ENCODE data around the gene UTP25. TPM values are rescaled to one million over a fixed set of nuclear protein-coding genes. Genes with fewer than 3 reads are reported as not detected.
"Not testable (repeated sequence)": the region's sequence is repeated elsewhere in the genome, so short reads cannot be mapped to it uniquely, and the experiment has no call there.

Gene UTP25
- total RNA-seq, 1 experiment from 2014 or later = 4.8 TPM

- peaks cover 17% of the 10 kb centered on the region; the same call in 1 of the 2 replicates for H3K9me3 Mint-ChIP-seq
- no peak overlapping the region for H3K4me3 Mint-ChIP-seq
- no peaks in the 10 kb centered on the region for H3K27me3 Mint-ChIP-seq (ENCODE audit: low read depth)
- CTCF ChIA-PET = interaction anchor here (2.3 kb wide), 2 partner anchors 12 to 40 kb away, joined by 15 to 20 read pairs; no protein-coding TSS in a partner anchor
- TF ChIP-seq FOXK1 (CRISPR knock-in tag; IDR thresholded peaks at IDR 0.05) = no peak
- no peak for TF ChIP-seq NR3C1 (CRISPR knock-in tag; conservative IDR thresholded peaks at IDR 0.05; ENCODE audit: low read depth)
- no peak for TF ChIP-seq USF2 (CRISPR knock-in tag; IDR thresholded peaks at IDR 0.05)
- no peak for TF ChIP-seq ZBTB21 (CRISPR knock-in tag; IDR thresholded peaks at IDR 0.05; ENCODE audit: borderline replicate concordance)
- TF ChIP-seq E2F1 (CRISPR knock-in tag; IDR thresholded peaks at IDR 0.05) = no peak
- no peak for TF ChIP-seq E2F5 (CRISPR knock-in tag; IDR thresholded peaks at IDR 0.05)
- no peak for TF ChIP-seq HMGXB4 (CRISPR knock-in tag; IDR thresholded peaks at IDR 0.05)
- TF ChIP-seq SMAD3 (CRISPR knock-in tag; IDR thresholded peaks at IDR 0.05; ENCODE audit: borderline replicate concordance) = no peak
- TF ChIP-seq ZNF423 (CRISPR knock-in tag; IDR thresholded peaks at IDR 0.05) = no peak
- TF ChIP-seq FOXP4 (CRISPR knock-in tag; IDR thresholded peaks at IDR 0.05) = no peak
- no peak for TF ChIP-seq MXD4 (CRISPR knock-in tag; IDR thresholded peaks at IDR 0.05; ENCODE audit: borderline replicate concordance)
- no peak for TF ChIP-seq RELA (CRISPR knock-in tag; IDR thresholded peaks at IDR 0.05; ENCODE audit: borderline replicate concordance)
- peaks cover 2% of the 10 kb centered on the region for H3K4me1 Mint-ChIP-seq
- DNase-seq (ENCODE audit: low spot score) (no peak), ATAC-seq (no peak)
- POLR2A ChIA-PET = no interaction called here
- no peaks in the 10 kb centered on the region for H3K36me3 Mint-ChIP-seq
- no peak overlapping the region for H3K27ac Mint-ChIP-seq
These were observed 73.4 kb downstream of the UTP25 start for GRCh38 chr1:209901211-209901610.

GRCh38 chr1:209904774-209905173 is 77.0 kb downstream of the UTP25 start:
- H3K4me1 Mint-ChIP-seq; H3K4me3 Mint-ChIP-seq; POLR2A ChIA-PET; H3K27me3 Mint-ChIP-seq (ENCODE audit: low read depth); DNase-seq (ENCODE audit: low spot score); H3K36me3 Mint-ChIP-seq; H3K27ac Mint-ChIP-seq; ATAC-seq; CTCF ChIA-PET: not testable (repeated sequence)
- peaks cover 14% of the 10 kb centered on the region; the same call in 1 of the 2 replicates for H3K9me3 Mint-ChIP-seq

Other genes starting within 250 kb of the UTP25 start
- 0.28 to 0.96 TPM (median 0.50 TPM) in 3 replicates for gene CAMK1G, start 244.3 kb upstream of the UTP25 start, total RNA-seq (2021)
- gene LAMB3, start 175.5 kb upstream of the UTP25 start, total RNA-seq (2021) = 0.53 to 0.85 TPM (median 0.60 TPM) in 3 replicates
- 0.57 to 0.92 TPM (median 0.81 TPM) in 3 replicates for gene G0S2, start 152.6 kb upstream of the UTP25 start, total RNA-seq (2021)
- 0.41 TPM in 1 of 3 replicates, not detected in the others for gene HSD11B1, start 123.1 kb upstream of the UTP25 start, total RNA-seq (2021)
- gene TRAF3IP3, start 71.9 kb upstream of the UTP25 start, total RNA-seq (2021) = 0.55 to 0.74 TPM (median 0.71 TPM) in 3 replicates
- 4.1 to 4.6 TPM (median 4.4 TPM) in 3 replicates for gene C1orf74, start 43.4 kb upstream of the UTP25 start, total RNA-seq (2021)
- gene IRF6, start 21.8 kb upstream of the UTP25 start, total RNA-seq (2021) = 16.6 to 17.9 TPM (median 17.2 TPM) in 3 replicates
- gene SYT14, start 110.2 kb downstream of the UTP25 start, total RNA-seq (2021) = 10.6 to 12.0 TPM (median 10.9 TPM) in 3 replicates